PC-3 (cell line): ENCODE measurements around the gene ERH. TPM values are rescaled to one million over a fixed set of nuclear protein-coding genes. Genes with fewer than 3 reads are reported as not detected.

ENCODE experiments used
- ATAC-seq: fragments of 200-7000 bp; cut with Tn5 transposase; 2 replicates; pipeline ENCODE4 v1.9.1; 2020; ENCODE audit warnings: mild to moderate bottlenecking, moderate library complexity
- BruUV-seq: library from RNA; stranded (reverse); fragments of 400-500 nt; replicated peaks from 2 replicates; lab custom pipeline; 2021; lab: Mats Ljungman, UMichigan
- CTCF ChIA-PET: fragments of 300-600 bp; sonication (Branson Sonifier 250); formaldehyde crosslinking; loops from one replicate; lab custom pipeline; 2022; ENCODE audit warnings: antibody characterized with exemption; lab: Charles Lee
- POLR2A ChIA-PET: fragments of 300-600 bp; sonication (Branson Sonifier 250); formaldehyde crosslinking; loops from one replicate; lab custom pipeline; 2022; ENCODE audit warnings: antibody characterized with exemption; ENCODE audit not compliant: unreplicated experiment; lab: Charles Lee
- DNase-seq: peaks from one replicate; pipeline ENCODE4 v3.0.0-alpha.2; 2015
- H2AFZ ChIP-seq: fragments of 300-600 bp; sonication (generic); 2 replicates; pipeline ENCODE4 v1.6.0; 2016; ENCODE audit warnings: antibody characterized with exemption, low read length
- H3F3A ChIP-seq: fragments of 300-600 bp; sonication (generic); one replicate; pipeline ENCODE4 v1.6.0; 2017; ENCODE audit warnings: antibody characterized with exemption, low read length, control low read depth, mild to moderate bottlenecking; ENCODE audit not compliant: unreplicated experiment
- H3K27ac ChIP-seq: fragments of 300-600 bp; sonication (generic); 2 replicates; pipeline ENCODE4 v1.5.1; 2016; ENCODE audit warnings: mild to moderate bottlenecking, low read length
- H3K27me3 ChIP-seq: fragments of 300-600 bp; sonication (generic); 2 replicates; pipeline ENCODE4 v1.6.1; 2016; ENCODE audit warnings: low read length, mixed read lengths
- H3K36me3 ChIP-seq: fragments of 300-600 bp; sonication (generic); 2 replicates; pipeline ENCODE4 v1.6.1; 2016; ENCODE audit warnings: low read depth, mixed run types, low read length, mixed read lengths
- H3K4me1 ChIP-seq: fragments of 300-600 bp; sonication (generic); 2 replicates; pipeline ENCODE4 v1.5.1; 2016; ENCODE audit warnings: low read length; ENCODE audit not compliant: insufficient read depth
- H3K4me2 ChIP-seq: fragments of 300-600 bp; sonication (generic); 2 replicates; pipeline ENCODE4 v1.6.0; 2016; ENCODE audit warnings: low read length
- H3K4me3 ChIP-seq: fragments of 300-600 bp; sonication (generic); 2 replicates; pipeline ENCODE4 v1.5.1; 2016; ENCODE audit warnings: mild to moderate bottlenecking, low read length, mixed read lengths
- H3K79me2 ChIP-seq: fragments of 300-600 bp; sonication (generic); 2 replicates; pipeline ENCODE4 v1.6.1; 2017; ENCODE audit warnings: low read length, mixed read lengths
- H3K9ac ChIP-seq: fragments of 300-600 bp; sonication (generic); 2 replicates; pipeline ENCODE4 v1.6.0; 2016; ENCODE audit warnings: mild to moderate bottlenecking, low read length
- H3K9me2 ChIP-seq: fragments of 300-600 bp; sonication (generic); replicated peaks from 2 replicates; pipeline ENCODE4 v1.6.1; 2016; ENCODE audit warnings: mixed run types, low read length, mixed read lengths
- H3K9me3 ChIP-seq: fragments of 300-600 bp; sonication (generic); 2 replicates; pipeline ENCODE4 v1.6.1; 2016; ENCODE audit warnings: low read length, mixed read lengths
- H4K20me1 ChIP-seq: fragments of 300-600 bp; sonication (generic); 2 replicates; pipeline ENCODE4 v1.6.1; 2016; ENCODE audit warnings: low read length, mixed read lengths
- EZH2 ChIP-seq: fragments of 300-600 bp; sonication (generic); IDR thresholded peaks from one replicate; pipeline ENCODE4 v1.6.1; 2017; ENCODE audit warnings: antibody characterized with exemption, mild to moderate bottlenecking, low read length; ENCODE audit not compliant: unreplicated experiment
- EZH2phosphoT487 ChIP-seq: fragments of 300-600 bp; sonication (generic); IDR thresholded peaks from 2 replicates; pipeline ENCODE4 v1.6.1; 2018; ENCODE audit warnings: mild to moderate bottlenecking, antibody characterized with exemption, low read length, borderline replicate concordance
- intact Hi-C: fragments of 100-400 bp; cut with micrococcal nuclease; formaldehyde crosslinking; loops from 2 replicates; pipeline ENCODE4 v1.9.0; 2023
- total RNA-seq: library from RNA; depleted of rRNA; stranded (reverse); fragments of >200 nt; gene quantifications from 2 replicates; pipeline ENCODE4 v1.2.3, GENCODE V29; 2014
- TF ChIP-seq, protein P1 (sequence below): fragments of 300-600 bp; sonication (generic); conservative IDR thresholded peaks from 2 replicates; pipeline ENCODE4 v1.5.1; 2017; ENCODE audit warnings: antibody characterized with exemption, low read depth, mild to moderate bottlenecking, low read length

ERH gene
- total RNA-seq, 1 experiment from 2014 or later = 128 TPM

DNA sequence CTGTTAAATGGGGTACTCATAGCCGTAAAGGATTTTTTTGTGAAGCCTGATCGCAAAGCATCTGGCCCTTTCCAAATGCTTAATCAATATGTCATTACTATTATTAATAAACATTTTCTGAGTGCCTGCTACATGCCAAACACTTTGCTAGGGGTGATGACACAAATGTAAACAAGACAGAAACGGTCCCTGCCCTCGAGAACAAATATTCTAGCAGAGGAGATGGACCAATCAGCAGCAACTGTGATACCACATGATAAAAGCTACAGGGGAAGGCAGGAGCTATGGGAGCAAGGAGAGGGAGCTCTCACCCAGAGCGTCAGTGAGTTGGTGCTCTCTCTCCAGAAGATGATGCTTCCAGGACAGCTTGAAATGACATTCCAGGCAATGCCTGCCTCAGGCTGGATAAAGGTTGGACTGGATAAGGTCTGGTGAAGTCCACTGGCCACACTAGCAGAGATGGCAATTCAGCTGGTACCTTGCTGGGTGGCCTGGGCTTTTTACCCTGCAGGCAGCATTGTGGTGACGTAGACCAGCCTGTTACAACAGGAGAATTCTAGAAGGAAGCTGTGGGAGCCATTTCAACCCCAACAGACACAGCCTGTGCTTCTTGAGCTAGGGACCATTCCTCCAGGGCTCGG is 41.1 kb downstream of the ERH start:
- H3K9ac ChIP-seq = no peak overlapping the region
- no peaks in the 10 kb centered on the region for H4K20me1 ChIP-seq
- no peaks in the 10 kb centered on the region for H3K9me3 ChIP-seq
- H3K79me2 ChIP-seq = no peaks in the 10 kb centered on the region
- H3K4me3 ChIP-seq = no peak overlapping the region
- 0 out of 2 replicates have a peak, but pooled peaks cover 7% of the 10 kb centered on the region for H3K4me1 ChIP-seq
- ChIA-PET POLR2A (interaction anchor here (0.7 kb wide), 1 partner anchor 41 kb away, joined by 4 read pairs; the partner anchor contains the start of genes ERH and SLC39A9), CTCF (no interaction called here)
- H3K27me3 ChIP-seq = no peaks in the 10 kb centered on the region; the same call in 1 of the 2 replicates
- H3K27ac ChIP-seq = no peak overlapping the region
- no peaks in the 10 kb centered on the region for H3K36me3 ChIP-seq
- no peak overlapping the region for H2AFZ ChIP-seq
- no TSS peak for BruUV-seq
- TF ChIP-seq EZH2 = no peak
- TF ChIP-seq, protein P1, sequence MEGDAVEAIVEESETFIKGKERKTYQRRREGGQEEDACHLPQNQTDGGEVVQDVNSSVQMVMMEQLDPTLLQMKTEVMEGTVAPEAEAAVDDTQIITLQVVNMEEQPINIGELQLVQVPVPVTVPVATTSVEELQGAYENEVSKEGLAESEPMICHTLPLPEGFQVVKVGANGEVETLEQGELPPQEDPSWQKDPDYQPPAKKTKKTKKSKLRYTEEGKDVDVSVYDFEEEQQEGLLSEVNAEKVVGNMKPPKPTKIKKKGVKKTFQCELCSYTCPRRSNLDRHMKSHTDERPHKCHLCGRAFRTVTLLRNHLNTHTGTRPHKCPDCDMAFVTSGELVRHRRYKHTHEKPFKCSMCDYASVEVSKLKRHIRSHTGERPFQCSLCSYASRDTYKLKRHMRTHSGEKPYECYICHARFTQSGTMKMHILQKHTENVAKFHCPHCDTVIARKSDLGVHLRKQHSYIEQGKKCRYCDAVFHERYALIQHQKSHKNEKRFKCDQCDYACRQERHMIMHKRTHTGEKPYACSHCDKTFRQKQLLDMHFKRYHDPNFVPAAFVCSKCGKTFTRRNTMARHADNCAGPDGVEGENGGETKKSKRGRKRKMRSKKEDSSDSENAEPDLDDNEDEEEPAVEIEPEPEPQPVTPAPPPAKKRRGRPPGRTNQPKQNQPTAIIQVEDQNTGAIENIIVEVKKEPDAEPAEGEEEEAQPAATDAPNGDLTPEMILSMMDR = no peak
- TF ChIP-seq EZH2phosphoT487 = no peak
- no peak overlapping the region for H3K4me2 ChIP-seq
- ATAC-seq = peak; percentile 14; the same call in 1 of the 2 replicates
- DNase-seq = no peak
- no peaks in the 10 kb centered on the region for H3F3A ChIP-seq
- intact Hi-C loops = no loop called here
- no peaks in the 10 kb centered on the region for H3K9me2 ChIP-seq

DNA sequence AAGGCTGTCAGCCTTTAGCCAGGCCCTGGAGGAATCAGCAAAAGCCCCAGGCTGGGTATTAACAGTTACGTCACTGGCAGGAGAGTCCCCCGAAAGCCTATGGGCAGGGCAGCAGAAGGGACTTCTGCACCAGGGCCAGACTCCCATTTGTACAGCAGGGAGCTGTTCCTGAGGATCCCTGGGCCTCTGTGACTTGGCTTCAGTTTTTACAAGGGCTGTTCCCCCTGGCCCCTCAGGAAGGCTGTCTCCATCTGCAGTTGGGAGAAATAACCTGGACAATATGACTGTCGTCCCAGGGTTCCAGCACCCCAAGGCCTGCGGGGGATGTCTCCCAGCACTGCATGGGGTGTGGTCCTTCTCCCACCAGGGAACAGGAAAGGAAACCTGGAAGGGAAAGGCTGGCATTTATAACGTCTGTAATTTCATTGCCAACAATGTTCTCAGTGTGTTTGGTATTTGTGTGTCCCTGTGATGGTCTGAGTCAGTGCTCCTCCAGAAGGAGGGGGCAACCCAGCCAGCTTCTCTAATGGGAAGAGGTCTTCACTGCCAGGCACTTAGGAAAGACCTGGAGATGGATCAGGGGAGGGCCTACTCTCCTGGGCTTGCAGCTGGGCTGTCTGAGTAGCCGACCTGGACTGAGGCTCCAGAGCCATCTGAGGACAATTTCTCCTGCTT is 42.4 kb downstream of the ERH start:
- Histone ChIP-seq H2AFZ (no peak overlapping the region), H3K27ac (no peak overlapping the region), H3K4me1 (0 out of 2 replicates have a peak, but pooled peaks cover 7% of the 10 kb centered on the region), H3K27me3 (no peaks in the 10 kb centered on the region; the same call in 1 of the 2 replicates), H3K36me3 (no peaks in the 10 kb centered on the region), H3K9ac (no peak overlapping the region), H4K20me1 (no peaks in the 10 kb centered on the region), H3K9me3 (no peaks in the 10 kb centered on the region), H3F3A (no peaks in the 10 kb centered on the region), H3K9me2 (no peaks in the 10 kb centered on the region), H3K4me3 (no peak overlapping the region), H3K79me2 (no peaks in the 10 kb centered on the region), H3K4me2 (0 out of 2 replicates have a peak overlapping the region, but pooled peaks have one; percentile 19)
- intact Hi-C loops = no loop called here
- peak; percentile 37 for DNase-seq
- TF ChIP-seq, protein P1 = no peak
- no peak for TF ChIP-seq EZH2phosphoT487
- no peak for TF ChIP-seq EZH2
- POLR2A ChIA-PET = no interaction called here
- BruUV-seq = no TSS peak
- peak; percentile 50 for ATAC-seq
- CTCF ChIA-PET = no interaction called here
